ENCODE results near the gene USP34. TPM values are rescaled to one million over a fixed set of nuclear protein-coding genes. Genes with fewer than 3 reads are reported as not detected.

The USP34 gene
- total RNA-seq, 4 donors from 2014 or later = 124 to 147 (median 135) TPM

DNA sequence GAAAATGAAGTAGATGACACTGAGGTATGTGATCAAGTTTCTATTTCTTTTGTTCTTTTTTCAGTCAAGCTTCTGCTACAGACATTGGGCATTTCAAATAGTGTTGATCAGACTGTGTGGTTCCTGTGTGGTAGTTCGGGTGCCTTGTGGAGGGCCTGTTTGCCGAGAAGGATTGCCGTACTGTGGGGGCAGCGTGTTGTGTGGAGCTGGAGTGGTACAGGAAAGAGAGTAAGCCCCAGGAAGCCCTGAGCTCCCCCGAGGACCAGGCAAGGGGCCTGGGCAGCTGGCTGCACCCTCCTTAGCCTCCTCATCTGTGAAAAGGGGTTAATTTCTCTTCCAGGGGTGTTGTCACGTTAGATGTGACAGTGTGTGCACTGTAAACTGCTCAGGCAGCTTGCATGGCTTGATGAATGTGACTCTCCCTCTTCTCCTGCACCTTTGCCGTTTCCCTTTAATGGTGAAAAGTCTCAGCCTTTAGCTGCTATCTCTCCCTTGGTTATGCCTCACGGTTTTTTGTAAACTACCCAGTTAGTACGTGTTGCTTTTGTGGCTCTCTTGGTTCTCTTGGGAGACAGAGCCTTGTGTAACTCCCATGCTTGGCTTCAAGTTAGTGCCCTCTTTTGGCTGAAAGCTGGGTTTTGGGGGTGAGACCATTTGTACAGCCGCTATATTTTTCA is 289.4 kb downstream of the USP34 start:
- TF ChIP-seq, protein P1, sequence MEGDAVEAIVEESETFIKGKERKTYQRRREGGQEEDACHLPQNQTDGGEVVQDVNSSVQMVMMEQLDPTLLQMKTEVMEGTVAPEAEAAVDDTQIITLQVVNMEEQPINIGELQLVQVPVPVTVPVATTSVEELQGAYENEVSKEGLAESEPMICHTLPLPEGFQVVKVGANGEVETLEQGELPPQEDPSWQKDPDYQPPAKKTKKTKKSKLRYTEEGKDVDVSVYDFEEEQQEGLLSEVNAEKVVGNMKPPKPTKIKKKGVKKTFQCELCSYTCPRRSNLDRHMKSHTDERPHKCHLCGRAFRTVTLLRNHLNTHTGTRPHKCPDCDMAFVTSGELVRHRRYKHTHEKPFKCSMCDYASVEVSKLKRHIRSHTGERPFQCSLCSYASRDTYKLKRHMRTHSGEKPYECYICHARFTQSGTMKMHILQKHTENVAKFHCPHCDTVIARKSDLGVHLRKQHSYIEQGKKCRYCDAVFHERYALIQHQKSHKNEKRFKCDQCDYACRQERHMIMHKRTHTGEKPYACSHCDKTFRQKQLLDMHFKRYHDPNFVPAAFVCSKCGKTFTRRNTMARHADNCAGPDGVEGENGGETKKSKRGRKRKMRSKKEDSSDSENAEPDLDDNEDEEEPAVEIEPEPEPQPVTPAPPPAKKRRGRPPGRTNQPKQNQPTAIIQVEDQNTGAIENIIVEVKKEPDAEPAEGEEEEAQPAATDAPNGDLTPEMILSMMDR (IDR thresholded peaks at IDR 0.05) = no peak
- no peak for DNase-seq (ENCODE audit: low spot score)
- ATAC-seq (ENCODE audit: low FRiP score) = no peak

DNA sequence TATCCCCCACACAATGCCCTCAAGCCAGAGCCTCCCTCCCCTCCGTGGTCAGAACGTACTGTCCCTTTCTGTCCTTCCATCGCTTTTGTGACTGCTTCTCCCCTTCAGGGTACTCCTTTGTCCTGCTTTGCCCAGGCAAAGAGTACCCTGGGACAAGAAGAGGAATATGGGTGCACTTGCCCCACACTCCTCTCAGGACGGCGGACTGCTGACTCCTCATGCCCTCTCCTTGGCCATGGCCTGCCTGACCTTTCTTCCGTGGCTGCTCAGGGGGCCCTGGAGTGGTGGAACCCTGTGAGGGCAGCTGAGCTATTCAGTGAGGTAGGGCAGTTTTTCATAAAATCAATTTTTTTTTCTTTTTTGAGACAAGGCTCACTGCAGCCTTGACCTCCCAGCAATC is 290.2 kb downstream of the USP34 start:
- no peak for ATAC-seq (ENCODE audit: low FRiP score)
- TF ChIP-seq, protein P1 (IDR thresholded peaks at IDR 0.05) = no peak
- DNase-seq (ENCODE audit: low spot score) = no peak

DNA sequence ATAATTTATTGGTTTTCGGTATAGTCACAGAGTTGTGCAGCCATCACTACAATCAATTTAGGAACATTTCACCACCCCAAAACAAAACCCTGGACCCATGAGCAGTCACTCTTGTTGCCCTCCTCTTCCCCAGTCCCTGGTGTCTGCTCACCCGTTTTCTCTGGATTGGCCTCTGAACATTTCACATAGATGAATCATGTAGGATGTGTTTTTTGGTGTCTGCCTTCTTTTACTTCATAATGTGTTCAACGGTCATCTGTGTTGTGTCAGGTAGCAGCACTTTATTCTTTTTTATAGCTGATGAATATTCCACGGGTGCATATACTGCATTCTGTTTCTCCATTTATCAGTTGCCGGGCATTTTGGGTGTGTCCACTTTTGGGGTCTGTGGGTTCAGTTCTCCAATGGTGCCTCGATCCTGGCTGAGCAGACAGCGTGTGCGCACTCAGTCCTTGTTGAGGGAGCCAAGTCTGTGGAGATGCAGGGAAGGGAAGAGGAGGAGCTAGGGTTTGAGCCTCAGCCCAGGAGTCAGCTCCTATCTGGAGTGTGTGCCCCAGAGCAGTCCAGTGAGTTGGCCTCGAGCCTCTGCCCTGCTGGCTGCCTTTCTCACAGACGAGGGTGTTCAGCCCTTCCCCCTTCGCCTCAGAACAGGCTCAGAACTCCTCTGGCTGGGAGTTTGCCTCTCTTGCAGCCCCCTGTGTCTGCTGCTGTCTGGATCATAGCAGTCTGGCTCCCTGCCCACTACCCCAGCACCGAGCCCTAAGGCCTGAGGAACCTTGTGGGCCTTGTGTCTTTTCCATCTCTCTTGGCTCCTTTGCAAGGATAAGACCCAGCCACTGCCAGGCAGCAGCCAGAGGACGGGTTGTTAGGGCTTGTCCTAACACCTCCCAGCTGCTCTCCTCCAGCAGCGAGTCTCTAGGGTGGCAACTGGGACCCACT is 290.9 kb downstream of the USP34 start:
- TF ChIP-seq, protein P1 (IDR thresholded peaks at IDR 0.05) = no peak
- no peak for ATAC-seq (ENCODE audit: low FRiP score)
- no peak for DNase-seq (ENCODE audit: low spot score)

DNA sequence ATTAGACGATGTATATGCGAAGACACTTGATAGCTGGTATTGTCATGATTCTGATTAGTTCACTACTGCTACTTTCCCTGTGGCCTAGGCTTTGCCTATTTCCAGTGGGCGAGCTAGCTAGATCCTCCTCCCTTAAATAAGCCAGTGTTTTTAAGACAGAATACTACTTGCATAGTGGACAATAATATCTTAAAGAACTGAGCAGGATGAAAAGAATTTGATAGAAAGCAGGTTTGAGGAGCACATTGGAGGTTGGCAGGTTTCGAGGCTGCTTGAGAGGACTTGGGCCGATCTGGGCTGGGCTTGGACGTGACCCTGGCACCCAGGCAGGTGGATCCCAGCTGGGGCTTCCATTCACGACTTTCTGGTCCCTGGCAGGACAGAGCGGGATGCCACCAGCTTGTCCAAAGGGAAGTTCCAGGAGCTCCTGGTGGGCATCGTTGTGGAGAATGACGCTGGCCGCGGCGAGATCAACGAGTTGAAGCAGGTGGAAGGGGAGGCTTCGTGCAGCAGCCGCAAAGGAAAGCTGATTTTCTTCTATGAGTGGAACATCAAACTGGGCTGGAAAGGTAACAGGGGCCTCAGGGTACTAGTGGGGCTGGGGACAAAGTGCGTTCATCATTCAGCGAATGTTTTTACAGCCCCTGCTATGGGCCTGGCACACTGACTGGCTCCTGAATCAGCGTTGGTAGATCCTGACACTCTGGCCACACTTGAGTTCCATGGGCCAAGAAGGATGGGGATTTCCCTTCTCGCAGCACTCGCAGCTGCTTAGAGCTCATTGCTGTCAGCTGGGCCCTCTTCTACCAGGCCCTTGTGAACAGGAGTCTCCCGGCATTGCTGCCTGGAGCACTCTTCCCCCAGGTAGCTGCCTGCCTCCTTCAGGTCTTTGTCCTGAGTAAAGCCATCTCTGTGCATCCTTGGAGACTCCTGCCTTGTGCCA is 292.0 kb downstream of the USP34 start:
- TF ChIP-seq, protein P1 (IDR thresholded peaks at IDR 0.05) = no peak
- DNase-seq (ENCODE audit: low spot score) = no peak
- ATAC-seq (ENCODE audit: low FRiP score) = no peak

DNA sequence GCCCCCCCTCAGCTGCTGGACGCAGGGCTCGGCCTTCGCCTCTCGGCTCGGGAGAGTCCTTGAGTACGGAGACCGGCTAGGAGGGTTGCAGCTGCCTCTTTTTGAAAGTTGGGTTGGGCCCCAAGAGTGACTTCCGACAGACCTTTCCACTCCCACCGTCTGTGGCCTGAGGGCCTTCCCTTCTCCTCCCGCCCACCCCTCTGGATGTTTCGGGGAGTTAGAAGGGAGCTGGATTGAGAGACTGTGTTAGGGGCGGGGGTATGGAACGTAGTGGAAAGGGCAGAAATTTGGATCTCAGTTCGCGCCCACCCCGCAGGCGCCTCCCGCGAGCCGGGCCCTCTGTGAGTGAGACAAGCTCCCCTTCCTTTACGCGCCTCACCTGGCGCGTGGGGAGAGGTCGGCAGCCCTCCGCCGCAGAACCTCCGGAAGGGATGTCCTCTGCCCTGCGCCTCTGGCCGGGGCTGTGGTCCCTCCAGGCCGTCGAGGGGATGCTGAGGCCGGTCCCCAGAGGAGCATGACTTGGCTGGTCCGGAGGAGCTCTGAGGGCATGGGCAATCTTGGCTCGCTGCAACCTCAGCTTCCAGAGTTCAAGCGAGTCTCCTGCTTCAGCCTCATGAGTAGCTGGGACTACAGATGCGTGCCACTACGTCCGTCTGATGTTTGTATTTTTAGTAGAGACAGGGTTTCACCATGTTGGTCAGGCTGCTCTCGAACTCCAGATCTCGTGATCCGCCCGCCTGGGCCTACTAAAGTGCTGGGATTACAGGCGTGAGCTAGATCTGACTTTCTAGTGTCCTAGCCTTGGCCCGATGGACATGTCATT is 292.9 kb downstream of the USP34 start:
- ATAC-seq (ENCODE audit: low FRiP score) = peak; percentile 6
- no peak for DNase-seq (ENCODE audit: low spot score)
- TF ChIP-seq, protein P1 (IDR thresholded peaks at IDR 0.05) = no peak
